ENCODE measurements around the gene JARID2. TPM values are rescaled to one million over a fixed set of nuclear protein-coding genes. Genes with fewer than 3 reads are reported as not detected.

The JARID2 gene
- total RNA-seq, 1 experiment from 2014 or later = 23.6 TPM

DNA sequence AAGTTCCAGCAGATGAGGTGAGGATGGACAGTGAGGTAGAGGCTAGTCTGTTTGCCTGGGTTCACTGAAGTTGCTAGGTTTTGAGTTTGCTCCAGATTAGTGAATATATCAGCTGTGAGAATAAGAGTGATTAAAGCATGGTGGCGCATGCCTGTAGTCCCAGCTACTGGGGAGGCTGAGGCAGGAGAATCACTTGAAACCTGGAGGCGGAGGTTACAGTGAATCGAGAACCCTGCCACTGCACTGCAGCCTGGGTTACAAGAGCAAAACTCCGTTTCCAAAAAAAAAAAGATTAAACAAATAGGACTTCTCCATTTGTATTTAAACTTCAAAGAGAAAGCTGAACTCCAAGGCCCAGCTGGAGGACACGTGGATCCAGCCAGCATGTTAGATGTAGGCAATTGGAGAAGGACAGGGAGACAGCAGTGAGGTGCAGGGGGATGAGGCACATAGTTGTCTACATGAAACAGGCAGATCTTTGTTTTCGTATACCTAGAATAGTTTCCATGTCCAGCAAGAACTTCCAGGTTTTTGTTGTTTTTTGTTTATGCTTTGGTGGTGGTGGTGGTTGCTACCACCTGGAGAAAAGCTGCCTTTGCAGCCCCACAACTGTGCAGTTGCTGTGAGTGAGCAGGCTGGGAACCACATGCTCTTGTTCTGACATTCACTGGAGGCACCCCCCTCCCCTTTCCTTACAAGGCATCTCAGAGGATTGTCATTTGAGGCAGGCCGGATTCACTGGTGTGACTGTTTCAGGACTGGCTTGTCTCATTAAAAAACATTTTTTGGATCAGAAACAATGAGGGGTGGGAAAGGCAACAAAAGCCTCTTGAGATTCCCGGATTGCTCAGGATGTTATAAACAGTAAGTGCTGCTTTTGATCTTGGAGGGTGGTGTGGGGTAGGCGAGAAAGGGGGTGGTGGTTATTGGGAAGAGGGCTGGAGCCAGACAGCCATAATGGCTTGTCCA is 72.3 kb downstream of the JARID2 start:
- TF ChIP-seq POLR2A (IDR thresholded peaks at IDR 0.05; ENCODE audit: borderline replicate concordance, extremely low read depth, insufficient read depth, insufficient read length) = no peak
- TF ChIP-seq CBX3 (IDR thresholded peaks at IDR 0.05; ENCODE audit: low read depth) = no peak
- no peak for TF ChIP-seq ZNF274 (IDR thresholded peaks at IDR 0.05; ENCODE audit: low read depth, low read length)
- no peak for TF ChIP-seq YY1 (IDR thresholded peaks at IDR 0.05; ENCODE audit: extremely low read depth, insufficient replicate concordance, low read depth, low read length)
- TF ChIP-seq EGR1 (IDR thresholded peaks at IDR 0.05; ENCODE audit: low read depth) = no peak
- no peak for TF ChIP-seq ELF1 (IDR thresholded peaks at IDR 0.05; ENCODE audit: borderline replicate concordance, low read depth)
- no peak for TF ChIP-seq MAX (IDR thresholded peaks at IDR 0.05)
- TF ChIP-seq EZH2 (IDR thresholded peaks at IDR 0.05) = no peak
- TF ChIP-seq, protein P1, sequence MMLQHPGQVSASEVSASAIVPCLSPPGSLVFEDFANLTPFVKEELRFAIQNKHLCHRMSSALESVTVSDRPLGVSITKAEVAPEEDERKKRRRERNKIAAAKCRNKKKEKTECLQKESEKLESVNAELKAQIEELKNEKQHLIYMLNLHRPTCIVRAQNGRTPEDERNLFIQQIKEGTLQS (IDR thresholded peaks at IDR 0.05) = no peak
- TF ChIP-seq ZBTB33 (IDR thresholded peaks at IDR 0.05; ENCODE audit: extremely low read depth, insufficient replicate concordance, low read length) = no peak
- TF ChIP-seq JUND (IDR thresholded peaks at IDR 0.05) = no peak
- no peak for TF ChIP-seq POLR2AphosphoS5 (IDR thresholded peaks at IDR 0.05; ENCODE audit: low read depth, low read length)
- TF ChIP-seq EZH2phosphoT487 (IDR thresholded peaks at IDR 0.05; ENCODE audit: borderline replicate concordance) = no peak
- no peak for TF ChIP-seq ZFX (IDR thresholded peaks at IDR 0.05)
- TF ChIP-seq REST (IDR thresholded peaks at IDR 0.05; ENCODE audit: low read depth) = no peak
- POLR2A ChIA-PET = no interaction called here
- ATAC-seq = no peak
- no peak overlapping the region for H3K27ac ChIP-seq (ENCODE audit: low read depth, low read length)
- H3K27me3 ChIP-seq (ENCODE audit: insufficient read depth, low read length) = no peaks in the 10 kb centered on the region
- no peak overlapping the region for H3K4me3 ChIP-seq (replicated peaks in 1 of 2; ENCODE audit: low read depth in 1 of 2, low read length in 2 of 2)
- H4K20me1 ChIP-seq (ENCODE audit: insufficient read depth) = no peaks in the 10 kb centered on the region
- no peaks in the 10 kb centered on the region for H3K9me3 ChIP-seq (ENCODE audit: control insufficient read depth in 1 of 2, insufficient read depth in 1 of 2, low read depth in 1 of 2, low read length in 2 of 2)
- BruUV-seq (replicated peaks) = no TSS peak
- CTCF ChIA-PET = no interaction called here
- RAD21 ChIA-PET (ENCODE audit: low non-redundant PET in 1 of 2, low total read pairs in 2 of 2, uncharacterized antibody in 2 of 2, unreplicated experiment in 2 of 2) = no interaction called here
- H3K36me3 ChIP-seq (ENCODE audit: control insufficient read depth in 1 of 2, insufficient read depth in 2 of 2, low read length in 2 of 2) = no peaks in the 10 kb centered on the region
- no peak overlapping the region for H3K9ac ChIP-seq (ENCODE audit: low read length)
- no peak for DNase-seq (ENCODE audit: low read depth, low spot score)
- no peaks in the 10 kb centered on the region for H3K9me2 ChIP-seq (ENCODE audit: insufficient read depth)
- H3K4me1 ChIP-seq (ENCODE audit: control insufficient read depth in 1 of 2, insufficient read depth in 2 of 2, low read length in 2 of 2) = peaks cover 7 to 13% of the 10 kb centered on the region in 2 experiments
- intact Hi-C loops (cut with micrococcal nuclease) = no loop called here
- no peak overlapping the region for H2AFZ ChIP-seq (ENCODE audit: low read depth, low read length, poor library complexity, severe bottlenecking)
- no peak overlapping the region for H3K4me2 ChIP-seq (ENCODE audit: low read length)
- peaks cover 94% of the 10 kb centered on the region for H3K79me2 ChIP-seq (ENCODE audit: insufficient read depth, low read length)
